Endodermal cell (in vitro differentiated cells): ENCODE results near the gene MYO7A. TPM values are rescaled to one million over a fixed set of nuclear protein-coding genes. Genes with fewer than 3 reads are reported as not detected.

ENCODE experiments used
- DNase-seq: peaks from one replicate; pipeline ENCODE4 v3.0.0-alpha.2; 2017
- H3K27ac ChIP-seq: 2 replicates; pipeline ENCODE4 v1.5.1; 2013; ENCODE audit warnings: mild to moderate bottlenecking, low read depth, low read length, moderate library complexity
- H3K27me3 ChIP-seq: 2 replicates; pipeline ENCODE4 v1.6.1; 2013; ENCODE audit warnings: mild to moderate bottlenecking, low read length, moderate library complexity; ENCODE audit not compliant: insufficient read depth, control insufficient read depth, poor library complexity, severe bottlenecking
- H3K36me3 ChIP-seq: 2 replicates; pipeline ENCODE4 v1.7.0; 2013; ENCODE audit warnings: mild to moderate bottlenecking, low read length, moderate library complexity; ENCODE audit not compliant: control insufficient read depth, insufficient read depth
- H3K4me1 ChIP-seq: one replicate; pipeline ENCODE4 v1.7.0; 2013; ENCODE audit warnings: low read length; ENCODE audit not compliant: control insufficient read depth, insufficient read depth
- H3K4me3 ChIP-seq: 2 replicates; pipeline ENCODE4 v1.5.1; 2013; ENCODE audit warnings: mild to moderate bottlenecking, low read length, moderate library complexity
- H3K9ac ChIP-seq: 2 replicates; pipeline ENCODE4 v1.6.1; 2013; ENCODE audit warnings: mild to moderate bottlenecking, low read length, moderate library complexity; ENCODE audit not compliant: poor library complexity, severe bottlenecking; ENCODE audit errors: extremely low read depth
- H3K9me3 ChIP-seq: 2 replicates; pipeline ENCODE4 v1.6.1; 2013; ENCODE audit warnings: mild to moderate bottlenecking, low read length, moderate library complexity; ENCODE audit not compliant: control insufficient read depth
- H3K27ac Mint-ChIP-seq: 2 replicates; pipeline ENCODE4 v1.8.0; 2020; ENCODE audit warnings: mixed read lengths
- H3K27me3 Mint-ChIP-seq: 2 replicates; pipeline ENCODE4 v1.8.0; 2021; ENCODE audit warnings: mild to moderate bottlenecking, mixed read lengths; ENCODE audit not compliant: insufficient read depth
- H3K36me3 Mint-ChIP-seq: 2 replicates; pipeline ENCODE4 v1.8.0; 2020; ENCODE audit warnings: low read depth, mixed read lengths
- H3K4me1 Mint-ChIP-seq: 2 replicates; pipeline ENCODE4 v1.8.0; 2020; ENCODE audit warnings: mixed read lengths
- H3K4me3 Mint-ChIP-seq: 2 replicates; pipeline ENCODE4 v1.8.0; 2020; ENCODE audit warnings: mild to moderate bottlenecking, moderate library complexity, mixed read lengths
- H3K9me3 Mint-ChIP-seq: 2 replicates; pipeline ENCODE4 v1.8.0; 2020; ENCODE audit warnings: mild to moderate bottlenecking, mixed read lengths
- WGBS, 2 experiments: methylation state at CpG; one replicate each; pipeline versions ENCODE4 v1.1.5 to v1.1.7; 2013; ENCODE audit warnings: missing lambda C conversion rate in 2 of 2, mixed read lengths in 1 of 2; ENCODE audit not compliant: insufficient coverage in 1 of 2, insufficient read length in 1 of 2; 5-methylcytosine and 5-hydroxymethylcytosine counted together
- total RNA-seq, 2 donors: library from RNA; stranded (reverse); fragmentation: NEBNext Ultra II Directional in 1 of 2; extraction: Animal tissue kit (Norgen Biotek cat#: 25700) in 1 of 2; gene quantifications; 2 replicates in 1 of 2; 3 replicates in 1 of 2; pipeline ENCODE4 v1.2.1, GENCODE V29; 2021
- TF ChIP-seq, protein P1 (sequence below): fragments of 200-600 bp; sonication (generic); conservative IDR thresholded peaks from 2 replicates; pipeline ENCODE4 v1.5.0; 2021; ENCODE audit warnings: antibody characterized with exemption, mild to moderate bottlenecking

Gene MYO7A
- total RNA-seq, 2 donors from 2014 or later = 2.4 to 2.7 TPM

DNA sequence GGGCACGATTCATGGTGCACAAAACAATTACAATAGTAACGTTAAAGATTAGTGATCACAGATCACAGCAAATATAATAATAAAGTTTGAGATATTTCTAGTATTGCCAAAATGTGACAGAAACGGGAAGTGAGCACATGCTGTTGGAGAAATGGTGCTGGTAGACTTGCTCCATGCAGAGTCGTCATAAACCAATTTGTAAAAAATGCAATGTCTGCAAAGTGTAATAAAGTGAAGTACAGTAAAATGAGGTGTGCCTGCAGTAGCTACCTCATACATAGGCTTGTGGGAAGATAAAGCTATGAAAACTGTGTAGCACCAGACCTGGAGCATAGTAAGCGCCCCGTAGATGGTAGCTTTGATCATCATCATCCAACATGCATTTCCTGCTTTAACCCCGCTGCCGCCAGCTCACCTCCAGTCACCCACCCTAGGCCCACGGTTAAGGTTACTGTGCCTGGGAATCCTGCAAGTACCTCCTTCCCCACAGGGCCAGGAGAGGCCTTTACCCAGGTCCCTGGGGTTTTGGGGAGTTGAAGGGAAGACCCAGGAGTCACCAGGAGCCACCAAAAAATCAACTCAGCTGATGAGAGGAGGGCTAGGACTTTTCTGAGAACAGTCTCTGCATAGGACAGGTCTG is 59.2 kb downstream of the MYO7A start:
- TF ChIP-seq, protein P1, sequence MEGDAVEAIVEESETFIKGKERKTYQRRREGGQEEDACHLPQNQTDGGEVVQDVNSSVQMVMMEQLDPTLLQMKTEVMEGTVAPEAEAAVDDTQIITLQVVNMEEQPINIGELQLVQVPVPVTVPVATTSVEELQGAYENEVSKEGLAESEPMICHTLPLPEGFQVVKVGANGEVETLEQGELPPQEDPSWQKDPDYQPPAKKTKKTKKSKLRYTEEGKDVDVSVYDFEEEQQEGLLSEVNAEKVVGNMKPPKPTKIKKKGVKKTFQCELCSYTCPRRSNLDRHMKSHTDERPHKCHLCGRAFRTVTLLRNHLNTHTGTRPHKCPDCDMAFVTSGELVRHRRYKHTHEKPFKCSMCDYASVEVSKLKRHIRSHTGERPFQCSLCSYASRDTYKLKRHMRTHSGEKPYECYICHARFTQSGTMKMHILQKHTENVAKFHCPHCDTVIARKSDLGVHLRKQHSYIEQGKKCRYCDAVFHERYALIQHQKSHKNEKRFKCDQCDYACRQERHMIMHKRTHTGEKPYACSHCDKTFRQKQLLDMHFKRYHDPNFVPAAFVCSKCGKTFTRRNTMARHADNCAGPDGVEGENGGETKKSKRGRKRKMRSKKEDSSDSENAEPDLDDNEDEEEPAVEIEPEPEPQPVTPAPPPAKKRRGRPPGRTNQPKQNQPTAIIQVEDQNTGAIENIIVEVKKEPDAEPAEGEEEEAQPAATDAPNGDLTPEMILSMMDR = no peak
- Histone ChIP-seq H3K4me1 (peaks cover 3% of the 10 kb centered on the region), H3K4me3 (no peak overlapping the region), H3K27ac (no peak overlapping the region), H3K27me3 (no peaks in the 10 kb centered on the region), H3K36me3 (no peaks in the 10 kb centered on the region), H3K9ac (no peak overlapping the region), H3K9me3 (no peaks in the 10 kb centered on the region)
- WGBS, 2 experiments = 89 to 94% methylated on average over 5 to 9 of the region's 9 CpGs
- Mint-ChIP-seq H3K27ac (no peak overlapping the region), H3K27me3 (peaks cover 2% of the 10 kb centered on the region), H3K4me3 (no peak overlapping the region), H3K36me3 (no peaks in the 10 kb centered on the region), H3K9me3 (no peaks in the 10 kb centered on the region), H3K4me1 (peaks cover 4% of the 10 kb centered on the region)
- DNase-seq = no peak

DNA sequence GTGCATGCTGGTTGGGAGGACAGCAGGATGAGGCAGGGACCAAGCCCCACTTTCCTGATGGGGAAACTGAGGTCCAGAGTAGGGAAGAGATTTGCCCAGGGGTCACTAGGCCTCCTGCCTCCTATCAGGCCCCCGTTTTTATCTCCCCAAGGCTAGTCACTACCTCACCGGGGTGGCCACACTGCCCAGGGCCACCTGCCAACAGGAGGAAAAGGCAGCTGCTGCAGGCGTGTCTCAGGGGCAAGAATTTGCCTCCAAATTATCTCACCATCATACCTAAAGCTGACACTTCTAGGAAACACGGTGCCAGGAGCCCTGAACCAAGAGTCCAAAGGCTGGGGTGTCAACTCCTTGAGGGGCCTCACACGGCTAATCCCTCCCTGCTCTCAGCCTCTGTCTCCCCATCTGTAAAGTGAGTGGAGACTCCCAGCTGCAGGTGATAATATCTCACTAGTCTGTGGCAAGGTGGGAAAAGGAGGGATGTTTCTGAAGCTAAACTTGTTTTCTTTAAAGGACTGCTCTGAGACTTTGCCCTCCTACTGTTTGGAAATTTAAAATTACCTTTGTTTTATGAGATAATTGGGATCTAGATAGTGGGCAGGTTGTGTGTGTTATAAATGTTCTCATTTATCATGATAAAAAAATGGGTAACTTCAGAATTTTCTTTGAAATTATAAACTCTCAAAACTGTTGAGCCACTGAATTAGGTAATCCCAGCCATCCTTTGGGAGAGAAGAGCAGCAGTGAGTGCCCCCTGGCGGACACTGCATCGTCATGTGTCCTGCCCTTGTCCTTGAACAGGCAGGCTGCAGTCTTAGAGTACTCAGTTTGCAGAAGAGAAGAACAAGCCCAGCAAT is 60.0 kb downstream of the MYO7A start:
- no peaks in the 10 kb centered on the region for H3K36me3 ChIP-seq
- H3K36me3 Mint-ChIP-seq = no peaks in the 10 kb centered on the region
- H3K27me3 ChIP-seq = no peaks in the 10 kb centered on the region
- DNase-seq = peak; percentile 94
- 50 to 64% methylated on average over 4 to 7 of the region's 7 CpGs for WGBS, 2 experiments
- H3K9me3 Mint-ChIP-seq = no peaks in the 10 kb centered on the region
- H3K9ac ChIP-seq = no peak overlapping the region
- peaks cover 2% of the 10 kb centered on the region for H3K27me3 Mint-ChIP-seq
- TF ChIP-seq, protein P1 = peak; percentile 97
- H3K4me3 Mint-ChIP-seq = no peak overlapping the region
- no peak overlapping the region for H3K4me3 ChIP-seq
- peaks cover 4% of the 10 kb centered on the region for H3K4me1 Mint-ChIP-seq
- H3K27ac Mint-ChIP-seq = no peak overlapping the region
- H3K9me3 ChIP-seq = no peaks in the 10 kb centered on the region
- H3K4me1 ChIP-seq = peaks cover 3% of the 10 kb centered on the region
- no peak overlapping the region for H3K27ac ChIP-seq

DNA sequence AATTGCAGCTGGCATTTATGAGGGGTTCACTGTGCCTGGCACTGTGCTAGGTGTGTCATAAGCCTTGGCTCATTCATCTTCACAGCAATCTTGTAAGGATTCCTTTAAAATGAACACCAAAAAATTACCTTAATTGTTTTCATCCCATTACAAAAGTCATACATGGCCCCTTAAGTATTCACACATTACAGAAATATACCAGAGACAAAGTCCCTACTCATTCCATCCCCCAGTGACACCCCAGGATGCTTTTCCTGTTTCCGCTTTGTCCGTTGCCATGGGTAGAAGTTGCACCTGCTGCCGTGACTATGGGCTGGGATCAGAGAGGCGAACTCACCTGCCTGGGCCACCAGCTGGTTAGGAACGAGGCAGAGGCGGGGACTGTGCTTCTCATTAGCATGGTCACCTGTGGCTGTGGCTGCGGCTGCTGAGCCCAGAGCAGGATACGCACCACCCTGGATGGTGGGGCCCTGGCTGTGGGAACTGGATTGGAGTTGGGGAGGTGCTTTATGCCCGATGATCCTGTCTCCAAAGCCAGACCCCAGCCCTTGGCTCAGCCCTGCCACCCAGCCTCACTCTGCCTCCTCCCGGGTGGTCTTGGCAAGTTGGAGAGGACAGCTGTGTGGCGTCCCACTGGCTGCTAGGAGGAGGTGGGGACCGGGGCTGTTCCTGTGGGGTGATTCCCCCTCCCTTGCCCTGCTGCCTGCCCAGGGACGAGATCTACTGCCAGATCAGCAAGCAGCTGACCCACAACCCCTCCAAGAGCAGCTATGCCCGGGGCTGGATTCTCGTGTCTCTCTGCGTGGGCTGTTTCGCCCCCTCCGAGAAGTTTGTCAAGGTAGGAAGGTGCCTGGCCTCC is 60.8 kb downstream of the MYO7A start:
- H3K27ac Mint-ChIP-seq = no peak overlapping the region
- H3K27me3 ChIP-seq = no peaks in the 10 kb centered on the region

More for the DNA sequence above, 60.8 kb downstream of the MYO7A start:
- Histone ChIP-seq H3K4me3 (no peak overlapping the region), H3K4me1 (peaks cover 3% of the 10 kb centered on the region), H3K36me3 (no peaks in the 10 kb centered on the region), H3K27ac (no peak overlapping the region), H3K9ac (no peak overlapping the region), H3K9me3 (no peaks in the 10 kb centered on the region)
- WGBS, 2 experiments = 84 to 90% methylated on average over 4 to 18 of the region's 18 CpGs
- H3K36me3 Mint-ChIP-seq = no peaks in the 10 kb centered on the region
- peaks cover 2% of the 10 kb centered on the region for H3K27me3 Mint-ChIP-seq
- no peaks in the 10 kb centered on the region for H3K9me3 Mint-ChIP-seq
- TF ChIP-seq, protein P1 = peak; percentile 6
- peaks cover 4% of the 10 kb centered on the region for H3K4me1 Mint-ChIP-seq
- DNase-seq = peak; percentile 85
- H3K4me3 Mint-ChIP-seq = no peak overlapping the region
